Measurements from ENCODE around the gene CCDC149. TPM values are rescaled to one million over a fixed set of nuclear protein-coding genes. Genes with fewer than 3 reads are reported as not detected.
A peak's percentile ranks its signal among the peaks of the same experiment; 100 is the strongest.

The CCDC149 gene
- total and polyA plus RNA-seq, 2 experiments from 2014 or later, result 12.3 to 13.3 TPM

DNA sequence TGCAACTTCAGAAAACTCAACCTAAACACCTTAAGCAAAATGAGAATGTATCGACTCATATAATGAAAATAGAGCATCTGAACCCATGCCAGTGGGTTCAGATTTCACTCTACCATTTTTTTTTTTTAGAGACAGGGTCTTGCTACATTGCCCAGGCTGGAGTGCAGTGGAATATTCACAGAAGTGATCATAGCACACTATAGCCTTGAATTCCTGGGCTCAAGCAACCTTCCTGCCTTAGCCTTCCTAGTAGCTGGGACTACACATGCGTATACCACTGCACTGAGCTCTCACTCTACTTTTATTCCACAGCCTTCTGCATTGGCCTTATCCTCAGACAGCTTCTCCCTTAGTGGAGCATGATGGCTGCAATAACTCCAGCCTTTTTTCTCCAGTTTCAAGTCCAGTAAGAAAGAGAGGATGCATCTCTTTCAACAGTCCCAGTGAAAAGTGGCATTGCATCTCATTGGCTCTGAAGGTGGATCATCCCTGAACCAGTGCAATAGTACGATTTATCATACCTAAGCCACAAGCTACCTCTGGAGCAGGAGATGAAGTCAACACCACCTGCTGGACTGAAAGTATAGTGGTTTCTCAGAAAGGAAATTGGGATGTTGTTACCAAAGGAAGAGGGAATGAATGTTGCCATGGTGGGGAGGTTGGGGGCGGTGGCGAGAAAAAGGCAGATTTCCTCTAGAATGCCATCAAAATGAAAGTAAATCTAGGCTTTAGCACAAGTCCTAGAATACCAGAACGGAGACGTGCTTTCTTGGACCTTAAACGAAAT lies 119.4 kb downstream of the CCDC149 start:
- Histone ChIP-seq H3K4me2 (no peak overlapping the region), H3K27me3 (peaks cover 5% of the 10 kb centered on the region), H2AFZ (no peak overlapping the region), H3K79me2 (no peaks in the 10 kb centered on the region), H3K9me2 (replicated peaks; ENCODE audit: insufficient read depth) (no peaks in the 10 kb centered on the region), H3K36me3 (replicated peaks; ENCODE audit: insufficient read depth, low read depth) (no peaks in the 10 kb centered on the region), H3K27ac (no peak overlapping the region), H4K20me1 (ENCODE audit: insufficient read depth, poor library complexity, severe bottlenecking) (no peaks in the 10 kb centered on the region), H3K4me1 (ENCODE audit: insufficient read depth) (peaks cover 18% of the 10 kb centered on the region), H3K9me3 (ENCODE audit: low read depth) (no peaks in the 10 kb centered on the region), H3K4me3 (no peak overlapping the region)
- WGBS (ENCODE audit: low lambda C conversion rate, missing lambda C conversion rate), result 78% methylated on average over 8 of the region's 8 CpGs
- TF ChIP-seq, protein P1, sequence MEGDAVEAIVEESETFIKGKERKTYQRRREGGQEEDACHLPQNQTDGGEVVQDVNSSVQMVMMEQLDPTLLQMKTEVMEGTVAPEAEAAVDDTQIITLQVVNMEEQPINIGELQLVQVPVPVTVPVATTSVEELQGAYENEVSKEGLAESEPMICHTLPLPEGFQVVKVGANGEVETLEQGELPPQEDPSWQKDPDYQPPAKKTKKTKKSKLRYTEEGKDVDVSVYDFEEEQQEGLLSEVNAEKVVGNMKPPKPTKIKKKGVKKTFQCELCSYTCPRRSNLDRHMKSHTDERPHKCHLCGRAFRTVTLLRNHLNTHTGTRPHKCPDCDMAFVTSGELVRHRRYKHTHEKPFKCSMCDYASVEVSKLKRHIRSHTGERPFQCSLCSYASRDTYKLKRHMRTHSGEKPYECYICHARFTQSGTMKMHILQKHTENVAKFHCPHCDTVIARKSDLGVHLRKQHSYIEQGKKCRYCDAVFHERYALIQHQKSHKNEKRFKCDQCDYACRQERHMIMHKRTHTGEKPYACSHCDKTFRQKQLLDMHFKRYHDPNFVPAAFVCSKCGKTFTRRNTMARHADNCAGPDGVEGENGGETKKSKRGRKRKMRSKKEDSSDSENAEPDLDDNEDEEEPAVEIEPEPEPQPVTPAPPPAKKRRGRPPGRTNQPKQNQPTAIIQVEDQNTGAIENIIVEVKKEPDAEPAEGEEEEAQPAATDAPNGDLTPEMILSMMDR (IDR thresholded peaks at IDR 0.05; ENCODE audit: poor library complexity), result peak; percentile 15
- TF ChIP-seq EZH2 (IDR thresholded peaks at IDR 0.05; ENCODE audit: borderline replicate concordance), result no peak
- DNase-seq (ENCODE audit: low spot score), result no peak

DNA sequence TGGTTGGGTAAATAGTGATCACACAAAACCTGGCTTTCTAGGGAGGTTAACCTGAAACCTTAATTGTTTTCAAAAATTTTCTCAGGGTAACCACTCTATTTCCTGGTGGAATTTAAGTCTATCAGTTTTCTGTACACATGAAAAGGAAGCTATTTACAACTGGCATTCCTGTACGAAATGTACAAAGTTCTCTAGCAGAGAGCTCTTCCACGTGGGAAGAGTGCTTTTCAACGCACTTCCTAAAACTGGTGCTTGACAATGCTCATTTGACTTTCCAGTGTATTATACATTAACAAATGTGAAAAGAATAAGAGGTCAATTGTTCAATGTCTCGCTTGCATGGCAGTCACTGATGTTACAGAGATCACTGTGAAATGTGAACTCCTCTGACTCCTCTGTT lies 120.3 kb downstream of the CCDC149 start:
- no peaks in the 10 kb centered on the region for H4K20me1 ChIP-seq (ENCODE audit: insufficient read depth, poor library complexity, severe bottlenecking)
- no peak overlapping the region for H2AFZ ChIP-seq
- no peaks in the 10 kb centered on the region for H3K9me3 ChIP-seq (ENCODE audit: low read depth)
- peaks cover 18% of the 10 kb centered on the region for H3K4me1 ChIP-seq (ENCODE audit: insufficient read depth)
- WGBS (ENCODE audit: low lambda C conversion rate, missing lambda C conversion rate), result 38% methylated on average over 4 of the region's 4 CpGs
- no peaks in the 10 kb centered on the region for H3K36me3 ChIP-seq (replicated peaks; ENCODE audit: insufficient read depth, low read depth)
- no peaks in the 10 kb centered on the region for H3K79me2 ChIP-seq
- no peaks in the 10 kb centered on the region for H3K9me2 ChIP-seq (replicated peaks; ENCODE audit: insufficient read depth)
- no peak overlapping the region for H3K4me2 ChIP-seq
- no peak for DNase-seq (ENCODE audit: low spot score)
- TF ChIP-seq, protein P1 (IDR thresholded peaks at IDR 0.05; ENCODE audit: poor library complexity), result no peak
- no peak for TF ChIP-seq EZH2phosphoT487 (IDR thresholded peaks at IDR 0.05; ENCODE audit: low read depth, severe bottlenecking, unreplicated experiment)
- no peak for TF ChIP-seq EZH2 (IDR thresholded peaks at IDR 0.05; ENCODE audit: borderline replicate concordance)
- H3K27me3 ChIP-seq, result no peaks in the 10 kb centered on the region
- peak overlapping the region; percentile 9 for H3K27ac ChIP-seq
- no peak overlapping the region for H3K4me3 ChIP-seq

DNA sequence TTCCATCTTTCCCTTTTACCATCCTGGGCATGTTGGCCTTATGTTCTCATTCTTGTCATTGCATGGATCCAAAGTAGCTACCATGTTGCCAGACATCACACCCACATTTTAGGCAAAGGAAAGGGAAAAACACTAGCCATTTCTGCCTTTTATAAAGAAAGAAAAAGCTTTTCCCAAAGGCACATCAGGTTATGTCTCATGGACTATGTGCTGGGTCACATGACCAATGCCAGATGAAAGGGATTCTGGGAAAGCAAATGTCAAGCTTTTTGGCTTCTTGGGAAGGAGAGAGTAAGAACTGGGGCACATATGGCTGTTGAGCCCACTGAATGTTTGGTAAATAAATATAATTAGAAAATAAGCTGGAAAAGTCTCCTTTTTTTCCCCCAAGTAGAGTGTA lies 121.8 kb downstream of the CCDC149 start:
- Histone ChIP-seq H3K9me2 (replicated peaks; ENCODE audit: insufficient read depth) (no peaks in the 10 kb centered on the region), H4K20me1 (ENCODE audit: insufficient read depth, poor library complexity, severe bottlenecking) (no peaks in the 10 kb centered on the region), H2AFZ (no peak overlapping the region), H3K36me3 (replicated peaks; ENCODE audit: insufficient read depth, low read depth) (no peaks in the 10 kb centered on the region), H3K27me3 (no peaks in the 10 kb centered on the region), H3K9me3 (ENCODE audit: low read depth) (no peaks in the 10 kb centered on the region), H3K4me1 (ENCODE audit: insufficient read depth) (peaks cover 16% of the 10 kb centered on the region), H3K27ac (no peak overlapping the region), H3K79me2 (no peaks in the 10 kb centered on the region), H3K4me2 (no peak overlapping the region), H3K4me3 (no peak overlapping the region)
- TF ChIP-seq, protein P1 (IDR thresholded peaks at IDR 0.05; ENCODE audit: poor library complexity), result no peak
- no peak for TF ChIP-seq EZH2phosphoT487 (IDR thresholded peaks at IDR 0.05; ENCODE audit: low read depth, severe bottlenecking, unreplicated experiment)
- TF ChIP-seq EZH2 (IDR thresholded peaks at IDR 0.05; ENCODE audit: borderline replicate concordance), result no peak
- DNase-seq (ENCODE audit: low spot score), result no peak
